Measurements from ENCODE around the gene HRC.

- no peak for TF ChIP-seq SUZ12 (IDR thresholded peaks at IDR 0.05; ENCODE audit: extremely low read depth, insufficient read depth, insufficient read length)
- no peak for TF ChIP-seq ZNF274 (IDR thresholded peaks at IDR 0.05; ENCODE audit: low read depth, low read length)
- TF ChIP-seq YY1 (IDR thresholded peaks at IDR 0.05; ENCODE audit: insufficient read depth, insufficient read length) = no peak
These were observed 43.8 kb downstream of the HRC start for GRCh38 chr19:49111218-49111998.
